Natural killer cell (primary cell): ENCODE measurements around the gene LLGL1. TPM values are rescaled to one million over a fixed set of nuclear protein-coding genes. Genes with fewer than 3 reads are reported as not detected.

Source experiments
- ATAC-seq, 3 donors: fragments of 150-1000 bp in 2 of 3; fragments of 200-7000 bp in 1 of 3; cut with Tn5 transposase; 1 replicate in 1 of 3; 2 replicates in 2 of 3; pipeline ENCODE4 v1.10.0; 2021; ENCODE audit warnings: mild to moderate bottlenecking in 2 of 3, moderate library complexity in 2 of 3
- DNase-seq, 2 donors: peaks; one replicate each; pipeline versions ENCODE4 v3.0.0 to v3.0.0-alpha.2; 2013 to 2021; ENCODE audit warnings: mixed read lengths in 1 of 2
- H3K27ac ChIP-seq: one replicate; pipeline ENCODE4 v1.5.1; 2013; ENCODE audit warnings: mild to moderate bottlenecking, low read length
- H3K27me3 ChIP-seq: one replicate; pipeline ENCODE4 v1.6.1; 2013; ENCODE audit warnings: low read length; ENCODE audit not compliant: control insufficient read depth, insufficient read depth
- H3K36me3 ChIP-seq: one replicate; pipeline ENCODE4 v1.6.1; 2013; ENCODE audit warnings: low read length; ENCODE audit not compliant: control insufficient read depth, insufficient read depth
- H3K4me1 ChIP-seq: one replicate; pipeline ENCODE4 v1.6.1; 2013; ENCODE audit warnings: low read length; ENCODE audit not compliant: control insufficient read depth, insufficient read depth
- H3K4me3 ChIP-seq: one replicate; pipeline ENCODE4 v1.5.1; 2013; ENCODE audit warnings: low read length
- H3K9me3 ChIP-seq: one replicate; pipeline ENCODE4 v1.6.1; 2013; ENCODE audit warnings: low read length; ENCODE audit not compliant: control insufficient read depth, insufficient read depth
- H3K27ac Mint-ChIP-seq, 2 donors: one replicate each; pipeline ENCODE4 v1.8.0; 2022; ENCODE audit warnings: mild to moderate bottlenecking in 2 of 2, mixed read lengths in 2 of 2, moderate library complexity in 1 of 2
- H3K27me3 Mint-ChIP-seq, 2 donors: one replicate each; pipeline ENCODE4 v1.8.0; 2022; ENCODE audit warnings: low read depth in 2 of 2, mixed read lengths in 2 of 2
- H3K36me3 Mint-ChIP-seq: one replicate; pipeline ENCODE4 v1.8.0; 2022; ENCODE audit warnings: mixed read lengths
- H3K4me1 Mint-ChIP-seq, 2 donors: one replicate each; pipeline ENCODE4 v1.8.0; 2022; ENCODE audit warnings: mixed read lengths in 2 of 2
- H3K4me3 Mint-ChIP-seq: one replicate; pipeline ENCODE4 v1.8.0; 2022; ENCODE audit warnings: mild to moderate bottlenecking, moderate library complexity, mixed read lengths
- H3K9me3 Mint-ChIP-seq, 2 donors: one replicate each; pipeline ENCODE4 v1.8.0; 2022; ENCODE audit warnings: mixed read lengths in 2 of 2
- CTCF ChIP-seq: fragments of 200-600 bp; IDR thresholded peaks from one replicate; pipeline ENCODE4 v1.8.0; 2022; ENCODE audit warnings: antibody characterized with exemption
- WGBS: methylation state at CpG from one replicate; pipeline ENCODE4 v1.1.7; 2013; ENCODE audit warnings: missing lambda C conversion rate; ENCODE audit not compliant: insufficient coverage; 5-methylcytosine and 5-hydroxymethylcytosine counted together
- intact Hi-C: fragments of 100-400 bp; cut with micrococcal nuclease; formaldehyde crosslinking; loops from one replicate; pipeline ENCODE4 v1.14.2; 2022
- total RNA-seq, 4 donors: library from RNA; stranded (reverse); fragments of 120-200 nt in 1 of 4; gene quantifications; one replicate each; pipeline versions ENCODE4 v1.2.3 to v1.2.4, GENCODE V29; 2013 to 2022

LLGL1 gene
- total RNA-seq, 3 donors from 2014 or later (not counting 1 experiment from before 2014, with no cell fraction given) = 19.7 to 26.2 (median 25.8) TPM

- H3K27ac ChIP-seq = no peak overlapping the region
- ATAC-seq (no peak), DNase-seq (no peak)
- H3K9me3 ChIP-seq = no peaks in the 10 kb centered on the region
- H3K36me3 Mint-ChIP-seq = peaks cover 6% of the 10 kb centered on the region
- no peaks in the 10 kb centered on the region for H3K9me3 Mint-ChIP-seq
- no peaks in the 10 kb centered on the region for H3K27me3 ChIP-seq
- peaks cover 4 to 5% of the 10 kb centered on the region in 2 donors for H3K4me1 Mint-ChIP-seq
- no peaks in the 10 kb centered on the region for H3K27me3 Mint-ChIP-seq
- intact Hi-C loops = no loop called here
- no peak for TF ChIP-seq CTCF
- H3K4me3 Mint-ChIP-seq = no peak overlapping the region
- WGBS = 93% methylated on average over 21 of the region's 21 CpGs
- H3K4me1 ChIP-seq = no peaks in the 10 kb centered on the region
- no peak overlapping the region for H3K27ac Mint-ChIP-seq
- H3K36me3 ChIP-seq = peaks cover 44% of the 10 kb centered on the region
- H3K4me3 ChIP-seq = no peak overlapping the region
Observed at GRCh38 chr17:18245038-18245776, 19.8 kb downstream of the LLGL1 start.

GRCh38 chr17:18246109-18246725 lies 20.8 kb downstream of the LLGL1 start:
- Mint-ChIP-seq H3K27me3 (no peaks in the 10 kb centered on the region), H3K4me3 (no peak overlapping the region), H3K4me1 (peaks cover 4 to 5% of the 10 kb centered on the region in 2 donors), H3K9me3 (no peaks in the 10 kb centered on the region), H3K27ac (no peak overlapping the region), H3K36me3 (peaks cover 6% of the 10 kb centered on the region)
- H3K4me3 ChIP-seq = no peak overlapping the region
- H3K36me3 ChIP-seq = peaks cover 54% of the 10 kb centered on the region
- ATAC-seq (no peak), DNase-seq (no peak)
- H3K27me3 ChIP-seq = no peaks in the 10 kb centered on the region
- no peak overlapping the region for H3K27ac ChIP-seq
- H3K9me3 ChIP-seq = no peaks in the 10 kb centered on the region
- no peaks in the 10 kb centered on the region for H3K4me1 ChIP-seq
- 95% methylated on average over 24 of the region's 24 CpGs for WGBS
- intact Hi-C loops = no loop called here
- no peak for TF ChIP-seq CTCF

GRCh38 chr17:18246880-18247612 lies 21.6 kb downstream of the LLGL1 start:
- Mint-ChIP-seq H3K36me3 (peaks cover 6% of the 10 kb centered on the region), H3K4me3 (no peak overlapping the region), H3K9me3 (no peaks in the 10 kb centered on the region), H3K27me3 (no peaks in the 10 kb centered on the region), H3K27ac (no peak overlapping the region), H3K4me1 (peaks cover 4 to 5% of the 10 kb centered on the region in 2 donors)
- WGBS = 93% methylated on average over 42 of the region's 46 CpGs
- DNase-seq = peak in 1 of 2 donors; percentile 44
- no peak overlapping the region for H3K4me3 ChIP-seq
- intact Hi-C loops = no loop called here
- no peaks in the 10 kb centered on the region for H3K4me1 ChIP-seq
- no peak overlapping the region for H3K27ac ChIP-seq
- no peak for TF ChIP-seq CTCF
- no peaks in the 10 kb centered on the region for H3K9me3 ChIP-seq
- ATAC-seq = peak in 1 of 3 donors; percentile 26
- H3K27me3 ChIP-seq = no peaks in the 10 kb centered on the region
- H3K36me3 ChIP-seq = peaks cover 59% of the 10 kb centered on the region
